A673 (cell line): Measurements from ENCODE around the gene SUGP2.

Experiments
- CTCF ChIP-seq: fragments of 300-800, 200-600 bp; sonication (generic); conservative IDR thresholded peaks from 2 replicates; pipeline ENCODE4 v1.5.1; 2017; ENCODE audit warnings: low read depth, mild to moderate bottlenecking, antibody characterized with exemption, low read length, moderate library complexity, mixed read lengths
- EZH2 ChIP-seq: fragments of 200-600 bp; sonication (generic); IDR thresholded peaks from 2 replicates; pipeline ENCODE4 v1.6.1; 2017; ENCODE audit warnings: borderline replicate concordance, low read depth, mild to moderate bottlenecking, mixed read lengths, antibody characterized with exemption, low read length; ENCODE audit not compliant: poor library complexity, severe bottlenecking

DNA sequence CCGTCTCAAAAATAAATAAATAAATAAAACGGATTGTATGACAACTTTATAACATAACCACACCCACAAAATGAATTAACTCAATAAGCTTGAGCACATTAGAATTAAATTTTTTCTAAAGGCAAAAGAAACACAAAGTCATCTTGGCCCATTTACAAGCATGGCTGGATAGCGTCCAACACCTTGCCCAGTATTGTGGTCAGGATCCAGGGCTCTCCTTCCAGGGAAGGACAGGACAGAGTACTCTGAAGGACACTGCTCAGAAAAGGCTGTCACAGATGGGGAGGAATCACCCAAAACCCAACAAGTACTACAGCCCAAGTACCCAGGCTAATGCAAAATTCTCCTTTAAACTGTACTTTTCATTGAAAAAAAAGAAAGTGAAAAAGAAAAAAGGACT is 27.1 kb downstream of the SUGP2 start:
- TF ChIP-seq CTCF (no peak), EZH2 (no peak)
